HUES48 (cell line): ENCODE measurements around the gene ARAP3.
A peak's percentile ranks its signal among the peaks of the same experiment; 100 is the strongest.

Source experiments
- H3K27ac ChIP-seq: one replicate; pipeline ENCODE4 v1.7.0; 2013; ENCODE audit warnings: low read depth, low read length, inconsistent platforms
- H3K27me3 ChIP-seq: 2 replicates; pipeline ENCODE4 v1.6.1; 2013; ENCODE audit warnings: mild to moderate bottlenecking, low read length; ENCODE audit not compliant: control insufficient read depth, insufficient read depth
- H3K36me3 ChIP-seq: 2 replicates; pipeline ENCODE4 v1.6.1; 2013; ENCODE audit warnings: low read length; ENCODE audit not compliant: control insufficient read depth, insufficient read depth
- H3K4me1 ChIP-seq: 2 replicates; pipeline ENCODE4 v1.6.1; 2013; ENCODE audit warnings: mild to moderate bottlenecking, low read length; ENCODE audit not compliant: control insufficient read depth, insufficient read depth
- H3K4me3 ChIP-seq: 2 replicates; pipeline ENCODE4 v1.5.1; 2013; ENCODE audit warnings: mild to moderate bottlenecking, low read depth, low read length
- H3K9ac ChIP-seq: 2 replicates; pipeline ENCODE4 v1.6.1; 2013; ENCODE audit warnings: mild to moderate bottlenecking, low read depth, low read length, moderate library complexity
- H3K9me3 ChIP-seq: 2 replicates; pipeline ENCODE4 v1.6.1; 2013; ENCODE audit warnings: low read length; ENCODE audit not compliant: control insufficient read depth, insufficient read depth

The ARAP3 gene

DNA sequence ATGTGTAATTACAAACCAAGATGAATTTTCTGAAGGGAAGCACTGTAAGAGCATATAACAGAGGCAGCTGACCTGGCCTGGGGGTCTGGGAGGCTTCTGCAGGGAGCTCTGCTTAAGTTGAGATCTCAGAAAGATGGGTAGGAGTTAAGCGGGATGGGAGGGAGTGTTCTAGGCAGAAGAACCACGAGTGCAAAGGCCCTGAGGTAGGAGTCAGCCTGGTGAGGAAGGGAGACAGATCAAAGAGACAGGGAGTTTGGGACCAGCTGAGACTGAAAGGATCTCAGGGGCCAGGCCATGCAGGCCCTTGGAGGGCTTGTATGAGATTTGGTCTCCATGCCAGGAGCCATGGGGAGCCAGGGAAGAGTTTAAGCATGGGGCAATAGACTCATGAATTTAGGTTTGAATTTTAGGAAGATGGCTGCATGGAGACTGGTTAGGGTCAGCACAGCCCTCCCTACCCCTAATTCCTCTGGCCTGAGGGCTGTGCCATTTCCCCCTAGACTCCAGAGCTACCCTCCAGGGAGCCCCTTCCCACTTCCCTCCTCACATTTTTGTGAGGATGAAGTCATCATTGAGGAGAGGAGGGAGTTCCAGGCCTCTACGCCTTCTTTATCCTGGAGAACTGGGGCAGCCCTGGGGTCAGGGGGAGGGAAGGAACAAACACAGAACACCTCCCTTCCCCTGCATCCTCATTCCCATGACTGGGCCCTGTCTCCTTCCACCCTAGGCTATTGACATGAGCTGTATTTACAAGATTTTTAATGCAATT, 4.8 kb upstream of the ARAP3 start:
- Histone ChIP-seq H3K4me1 (peaks cover 24% of the 10 kb centered on the region), H3K9me3 (no peaks in the 10 kb centered on the region), H3K27ac (peak overlapping the region; percentile 59)

DNA sequence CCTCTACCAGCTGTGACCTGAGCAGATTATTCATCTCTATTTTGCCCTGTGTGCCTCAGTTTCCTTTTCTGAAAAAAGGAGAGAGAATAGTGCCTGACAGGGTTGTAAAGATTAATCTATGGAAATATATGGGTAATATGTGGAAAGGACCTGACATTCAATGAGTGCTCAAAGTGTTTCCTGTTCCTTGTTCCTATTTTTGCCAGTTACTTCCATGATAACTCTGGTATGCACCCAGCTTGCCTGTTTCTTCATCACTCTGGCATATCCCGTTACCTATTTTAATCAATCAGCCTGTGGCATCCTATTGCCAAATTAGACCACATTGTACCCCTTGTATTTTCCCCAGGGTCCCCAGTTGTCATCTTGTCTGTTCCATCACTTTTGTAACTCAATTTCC, 3.6 kb upstream of the ARAP3 start:
- peaks cover 32% of the 10 kb centered on the region for H3K4me1 ChIP-seq
- no peaks in the 10 kb centered on the region for H3K9me3 ChIP-seq
- H3K27ac ChIP-seq, result no peak overlapping the region
- H3K9ac ChIP-seq, result no peak overlapping the region
- no peak overlapping the region for H3K4me3 ChIP-seq
- peaks cover 3% of the 10 kb centered on the region; the same call in 1 of the 2 replicates for H3K27me3 ChIP-seq
- H3K36me3 ChIP-seq, result no peaks in the 10 kb centered on the region

More for the DNA sequence above, 4.8 kb upstream of the ARAP3 start:
- Histone ChIP-seq H3K9ac (no peak overlapping the region), H3K27me3 (peaks cover 6% of the 10 kb centered on the region; the same call in 1 of the 2 replicates), H3K36me3 (no peaks in the 10 kb centered on the region), H3K4me3 (no peak overlapping the region)

DNA sequence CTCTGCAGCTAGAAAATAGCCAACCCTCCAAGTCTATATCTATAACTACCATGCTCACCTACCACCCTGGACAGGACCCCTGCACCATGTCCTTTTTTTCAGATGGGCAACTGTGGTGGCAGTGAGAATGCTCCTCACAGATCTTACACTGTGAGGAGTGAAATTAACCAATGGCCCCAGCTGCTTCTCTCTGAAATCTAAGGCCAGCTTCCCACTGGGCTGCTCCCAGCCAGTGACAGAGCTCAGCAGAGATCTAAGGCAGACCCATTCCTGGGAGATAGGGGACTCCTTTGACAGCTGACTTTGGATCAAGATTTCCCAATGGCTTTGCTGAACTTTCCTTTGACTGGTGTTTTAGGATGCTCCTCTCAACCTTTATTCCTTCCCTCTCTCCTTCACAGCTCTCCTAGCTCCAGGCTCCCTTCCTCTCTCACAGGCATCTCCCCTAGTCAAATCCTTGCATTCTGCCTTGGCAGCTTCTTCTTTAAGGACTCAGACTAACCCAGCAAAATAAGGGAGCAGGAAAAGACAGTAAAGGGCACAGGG, 1.6 kb upstream of the ARAP3 start:
- no peak overlapping the region for H3K4me3 ChIP-seq
- no peak overlapping the region for H3K27ac ChIP-seq
- H3K9me3 ChIP-seq, result no peaks in the 10 kb centered on the region
- H3K9ac ChIP-seq, result no peak overlapping the region
- H3K36me3 ChIP-seq, result peaks cover 7% of the 10 kb centered on the region; the same call in 1 of the 2 replicates
- peaks cover 36% of the 10 kb centered on the region for H3K4me1 ChIP-seq
- H3K27me3 ChIP-seq, result no peaks in the 10 kb centered on the region

DNA sequence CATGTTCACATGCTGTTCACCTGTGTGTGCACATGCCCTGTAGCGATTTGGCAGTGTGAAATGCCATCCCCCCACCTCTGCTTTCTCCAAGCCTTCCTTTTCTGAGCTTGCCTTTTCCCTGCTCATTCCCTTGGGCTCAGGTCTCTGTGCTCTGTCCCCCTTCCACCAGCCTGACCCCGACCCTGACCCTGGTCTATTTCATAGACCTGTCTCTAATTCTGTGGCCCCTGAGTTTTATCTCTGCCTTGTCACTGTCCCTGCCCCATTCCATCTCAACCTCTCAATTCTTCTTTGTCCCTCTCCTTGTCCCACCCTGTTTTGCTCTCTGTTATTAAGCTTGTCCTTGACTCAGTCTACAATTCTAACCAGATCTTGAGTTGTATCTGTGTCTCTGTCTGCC, 735 bp downstream of the ARAP3 start:
- Histone ChIP-seq H3K4me1 (peaks cover 29% of the 10 kb centered on the region), H3K36me3 (peaks cover 8% of the 10 kb centered on the region; the same call in 1 of the 2 replicates), H3K4me3 (peak overlapping the region; percentile 73), H3K27ac (peak overlapping the region; percentile 94), H3K9ac (peak overlapping the region; percentile 49), H3K27me3 (no peaks in the 10 kb centered on the region), H3K9me3 (no peaks in the 10 kb centered on the region)

DNA sequence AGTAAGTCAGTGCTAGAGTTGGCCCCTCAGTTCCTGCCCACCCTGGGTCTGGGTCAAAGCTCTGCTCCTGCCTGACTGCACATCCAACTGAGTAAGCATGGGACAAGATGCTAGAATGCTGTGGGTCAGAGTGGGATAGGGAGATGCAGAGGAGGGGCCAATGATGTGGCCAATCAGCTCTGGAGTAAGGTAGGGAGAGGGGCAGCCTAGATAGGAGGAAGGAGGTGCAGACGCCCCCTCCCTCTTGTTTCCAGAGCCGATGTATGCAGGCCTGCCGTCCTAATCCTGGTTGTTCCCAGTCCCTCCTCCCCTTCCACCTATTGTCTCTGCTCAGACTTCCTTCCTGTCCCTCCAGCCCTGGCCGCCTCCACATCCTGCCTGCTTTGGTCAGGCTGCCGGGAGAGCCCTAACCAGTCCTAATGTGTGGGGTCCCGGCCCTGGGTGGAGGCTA, 1.3 kb downstream of the ARAP3 start:
- peak overlapping the region; percentile 94 for H3K27ac ChIP-seq
- H3K9me3 ChIP-seq, result no peaks in the 10 kb centered on the region
- peak overlapping the region; percentile 73 for H3K4me3 ChIP-seq
- peaks cover 30% of the 10 kb centered on the region for H3K4me1 ChIP-seq
- H3K27me3 ChIP-seq, result no peaks in the 10 kb centered on the region
- peaks cover 8% of the 10 kb centered on the region; the same call in 1 of the 2 replicates for H3K36me3 ChIP-seq
- no peak overlapping the region for H3K9ac ChIP-seq

DNA sequence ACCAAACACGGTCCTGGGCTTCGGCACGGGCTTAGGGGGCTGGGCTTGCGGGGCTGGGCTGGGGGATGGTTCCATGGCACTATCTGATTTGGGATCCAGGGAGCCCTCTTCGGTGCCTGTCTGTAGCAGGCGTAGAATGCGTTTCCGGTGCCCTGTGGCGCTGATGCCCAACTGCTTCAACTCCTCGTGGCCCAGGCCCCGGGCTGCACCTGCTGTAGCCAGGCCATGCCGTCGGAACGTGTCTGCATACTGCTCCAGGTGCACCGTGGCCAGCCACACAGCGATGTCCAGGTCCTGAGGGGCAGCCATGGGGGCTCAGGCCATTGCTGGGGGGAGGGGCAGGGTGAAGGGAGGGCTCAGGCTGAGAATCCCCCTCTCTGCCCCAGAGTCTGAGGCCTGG, 1.9 kb downstream of the ARAP3 start:
- Histone ChIP-seq H3K4me1 (peaks cover 33% of the 10 kb centered on the region), H3K4me3 (no peak overlapping the region), H3K9me3 (no peaks in the 10 kb centered on the region), H3K27ac (peak overlapping the region; percentile 94), H3K9ac (no peak overlapping the region), H3K36me3 (peaks cover 8% of the 10 kb centered on the region; the same call in 1 of the 2 replicates), H3K27me3 (no peaks in the 10 kb centered on the region)

DNA sequence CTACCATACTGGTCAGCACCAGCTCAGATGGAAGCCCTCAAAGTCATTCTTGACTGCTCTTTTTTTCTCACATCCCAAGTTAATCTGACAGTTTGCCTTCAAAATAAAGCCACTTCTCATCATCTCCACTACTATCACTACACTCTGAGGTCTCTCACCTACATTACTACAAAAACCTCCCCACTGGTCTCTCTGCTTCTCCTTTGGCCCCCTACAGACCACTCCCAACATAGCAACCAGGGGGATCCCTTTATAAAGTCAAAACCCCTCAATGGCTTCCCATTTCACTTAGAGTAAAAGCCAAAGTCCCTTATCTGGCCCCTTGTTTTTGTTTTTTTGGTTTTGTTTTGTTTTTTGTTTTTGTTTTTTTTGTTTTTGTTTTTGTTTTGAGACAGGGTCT, 4.6 kb downstream of the ARAP3 start:
- H3K27me3 ChIP-seq, result no peaks in the 10 kb centered on the region
- H3K27ac ChIP-seq, result no peak overlapping the region
- H3K4me1 ChIP-seq, result peaks cover 32% of the 10 kb centered on the region
- H3K9me3 ChIP-seq, result no peaks in the 10 kb centered on the region
- peaks cover 14% of the 10 kb centered on the region for H3K36me3 ChIP-seq
- no peak overlapping the region for H3K9ac ChIP-seq
- no peak overlapping the region for H3K4me3 ChIP-seq

DNA sequence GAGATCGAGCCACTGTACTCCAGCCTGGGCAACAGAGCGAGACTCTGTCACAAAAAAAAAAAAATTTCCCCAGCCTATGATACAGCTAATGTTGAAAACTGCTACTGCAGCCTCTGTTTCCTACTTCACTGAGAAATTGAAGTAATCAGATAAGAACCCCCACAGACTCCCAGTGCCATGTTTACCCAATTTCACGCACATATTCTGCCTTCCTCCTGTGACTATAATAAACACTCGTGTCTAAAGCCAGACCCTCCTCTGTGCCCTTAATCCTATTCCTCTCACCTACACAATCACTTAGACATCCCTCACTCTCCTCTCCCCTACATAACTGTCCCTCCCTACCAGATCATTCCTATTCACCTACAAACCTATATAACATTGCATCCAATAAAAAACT, 6.4 kb downstream of the ARAP3 start:
- Histone ChIP-seq H3K36me3 (peaks cover 31% of the 10 kb centered on the region), H3K9me3 (no peaks in the 10 kb centered on the region), H3K9ac (no peak overlapping the region), H3K27ac (peak overlapping the region; percentile 81), H3K4me3 (no peak overlapping the region), H3K4me1 (peaks cover 22% of the 10 kb centered on the region), H3K27me3 (no peaks in the 10 kb centered on the region)

DNA sequence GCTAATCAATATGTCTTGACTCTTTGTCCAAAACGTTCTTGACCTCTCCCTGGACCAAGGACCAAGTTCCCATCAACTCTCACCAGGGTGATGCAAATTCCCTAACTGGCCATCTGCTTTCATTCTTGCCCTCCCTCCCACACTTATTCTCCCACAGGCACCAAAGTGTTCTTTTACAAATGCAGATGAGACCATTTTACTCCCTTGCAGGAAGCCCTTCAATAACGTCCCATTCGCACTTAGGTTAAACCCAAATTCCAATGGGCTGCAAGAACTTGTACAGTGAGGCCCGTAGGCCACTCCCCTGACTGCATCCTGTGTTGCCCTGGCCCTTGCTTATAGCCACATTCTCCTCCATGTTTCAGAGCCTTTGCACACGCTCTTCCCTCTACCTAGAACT, 7.3 kb downstream of the ARAP3 start:
- Histone ChIP-seq H3K36me3 (peaks cover 36% of the 10 kb centered on the region), H3K4me1 (peaks cover 17% of the 10 kb centered on the region), H3K4me3 (no peak overlapping the region), H3K9ac (no peak overlapping the region), H3K27ac (peak overlapping the region; percentile 81), H3K27me3 (no peaks in the 10 kb centered on the region), H3K9me3 (no peaks in the 10 kb centered on the region)

DNA sequence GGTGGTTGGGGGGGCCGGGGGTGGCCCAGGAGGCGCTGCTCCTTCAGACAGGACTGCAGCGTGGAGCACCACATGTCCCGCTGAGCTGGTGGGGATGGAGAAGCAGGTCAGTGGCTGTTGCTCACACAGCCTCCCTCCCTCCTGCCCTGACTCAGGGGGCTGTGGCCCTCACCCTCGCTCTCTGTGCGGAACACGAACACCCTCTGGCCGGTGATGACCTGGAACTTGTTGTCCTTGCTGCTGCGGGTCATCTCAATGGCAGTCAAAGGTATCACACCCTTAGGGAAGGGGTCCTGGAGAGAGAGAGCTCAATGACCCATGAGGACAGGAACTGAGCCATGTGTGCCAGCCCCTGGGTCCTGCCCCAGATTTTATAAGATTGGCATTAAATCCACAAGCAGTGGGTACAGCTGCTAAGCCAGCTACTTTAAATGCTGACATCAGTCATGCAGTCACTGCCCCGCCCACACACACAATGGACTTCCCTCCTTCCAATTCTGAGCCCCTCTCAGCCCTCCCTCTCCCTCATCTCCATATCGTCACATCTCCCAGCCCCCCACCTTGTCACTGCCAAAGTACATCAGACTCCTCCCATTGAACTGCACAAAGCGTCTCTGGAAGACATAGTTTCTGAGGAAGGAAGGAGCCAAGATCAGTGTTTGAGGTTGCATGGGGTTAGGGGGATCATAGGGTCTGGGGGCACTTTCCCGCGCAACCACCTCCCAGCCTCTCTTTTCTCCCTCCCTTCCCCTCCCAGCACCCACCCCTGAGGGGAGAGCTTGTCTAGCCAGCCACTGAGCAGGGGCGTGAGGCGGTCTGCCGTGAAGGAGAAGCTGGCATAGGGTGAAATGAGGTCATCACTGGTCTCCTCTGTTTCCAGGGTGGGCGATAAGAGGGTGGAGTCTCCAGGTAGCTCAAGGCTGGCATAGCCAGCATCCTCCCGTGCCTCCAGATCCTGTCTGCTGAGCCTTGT, 8.9 kb downstream of the ARAP3 start:
- Histone ChIP-seq H3K4me3 (no peak overlapping the region), H3K9ac (no peak overlapping the region), H3K36me3 (peaks cover 42% of the 10 kb centered on the region), H3K27ac (peak overlapping the region; percentile 36), H3K9me3 (no peaks in the 10 kb centered on the region), H3K4me1 (peaks cover 17% of the 10 kb centered on the region), H3K27me3 (no peaks in the 10 kb centered on the region)
